Measurements from ENCODE around the gene ANKRD13C.
A peak's percentile ranks its signal among the peaks of the same experiment; 100 is the strongest.

ANKRD13C gene

GRCh38 chr1:70293186-70293843, 61.2 kb downstream of the ANKRD13C start:
- no peak for DNase-seq (ENCODE audit: low spot score)

DNA sequence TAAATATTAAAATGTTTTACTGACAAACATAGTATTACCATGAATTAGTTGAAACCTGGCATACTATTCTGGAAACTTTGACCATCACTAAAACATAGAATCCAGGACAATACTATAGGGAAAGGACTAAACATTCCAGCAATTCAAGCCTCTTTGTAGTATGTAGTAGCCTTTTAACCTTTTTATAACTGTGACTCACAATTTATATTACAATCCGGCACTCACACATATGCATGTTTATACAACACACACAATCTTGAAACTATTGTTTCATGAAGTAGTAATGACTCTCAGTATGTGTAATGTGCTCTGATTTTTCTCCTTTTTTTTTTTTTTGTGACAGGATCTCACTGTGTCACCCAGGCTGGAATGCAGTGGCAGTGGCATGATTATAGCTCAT, 64.3 kb downstream of the ANKRD13C start:
- no peak for DNase-seq (ENCODE audit: low spot score)

DNA sequence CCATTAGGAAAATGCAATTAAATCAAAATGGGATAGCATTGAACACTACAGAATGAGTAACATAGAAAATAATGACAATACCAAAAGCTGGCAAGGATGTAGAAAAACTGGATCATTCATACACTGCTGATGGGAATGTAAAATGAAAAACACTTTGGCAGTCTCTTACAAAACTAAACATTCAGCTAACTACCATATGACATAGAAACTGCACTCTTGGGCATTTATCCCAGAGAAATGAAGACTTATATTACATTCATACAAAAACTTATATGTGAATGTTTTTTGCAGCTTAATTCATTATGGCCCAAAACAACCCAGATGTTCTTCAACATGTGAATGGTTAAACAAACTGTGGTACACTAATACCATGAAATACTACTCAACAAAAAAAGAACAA, 66.4 kb downstream of the ANKRD13C start:
- no peak for DNase-seq (ENCODE audit: low spot score)

DNA sequence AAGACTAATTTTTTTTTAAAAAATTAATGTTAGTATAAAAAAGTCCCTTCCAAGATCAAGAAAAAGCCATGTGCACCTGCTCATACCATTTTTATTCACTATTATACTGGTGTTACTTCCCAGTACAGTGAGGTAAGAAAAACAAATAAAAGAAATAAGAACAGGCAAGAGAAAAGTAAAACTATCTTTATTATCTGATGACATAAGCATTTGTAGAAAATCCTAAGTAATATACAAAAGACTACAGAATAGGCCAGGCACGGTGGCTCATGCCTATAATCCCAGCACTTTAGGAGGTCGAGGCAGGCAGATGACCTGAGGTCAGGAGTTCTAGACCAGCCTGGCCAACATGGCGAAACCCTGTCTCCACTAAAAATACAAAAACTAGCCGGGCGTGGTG, 68.1 kb downstream of the ANKRD13C start:
- no peak for DNase-seq (ENCODE audit: low spot score)

DNA sequence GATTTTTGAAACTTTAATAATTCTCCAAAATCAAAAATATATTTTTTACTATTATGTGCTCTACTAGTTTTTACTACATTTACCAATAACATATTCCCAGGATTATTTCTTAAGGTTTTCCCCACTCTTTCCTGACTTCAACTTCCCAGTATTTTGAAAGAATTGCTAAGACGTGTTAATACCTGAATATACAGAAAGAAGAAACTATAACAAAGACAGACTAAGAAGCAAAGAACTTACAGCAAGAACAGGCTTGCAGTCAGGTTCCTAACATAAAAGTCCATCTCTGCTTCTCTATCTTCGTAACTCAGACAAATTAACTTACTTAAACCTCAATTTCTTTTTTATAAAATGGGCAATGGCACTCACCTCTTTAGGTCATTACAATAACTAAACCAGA, 70.2 kb downstream of the ANKRD13C start:
- no peak for DNase-seq (ENCODE audit: low spot score)

DNA sequence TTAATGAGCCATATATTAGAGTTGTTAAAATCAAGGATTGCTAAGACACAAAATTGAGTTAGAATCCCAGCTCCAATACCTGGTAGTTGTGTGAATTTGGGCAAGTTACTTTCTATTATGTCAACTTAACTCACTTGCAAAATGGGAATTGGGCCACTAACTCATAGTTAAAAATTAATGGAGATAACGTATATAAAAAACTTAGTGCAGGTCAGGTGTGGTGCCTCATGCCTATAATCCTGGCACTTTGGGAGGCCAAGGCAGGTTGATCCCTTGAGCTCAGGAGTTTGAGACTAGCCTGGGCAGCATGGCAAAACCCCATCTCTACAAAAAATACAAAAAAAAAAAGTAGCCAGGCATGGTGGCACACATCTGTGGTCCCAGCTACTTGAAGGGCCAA, 75.8 kb downstream of the ANKRD13C start:
- DNase-seq (ENCODE audit: low spot score): no peak

- no peak for DNase-seq (ENCODE audit: low spot score)
Measured at GRCh38 chr1:70277875-70278274, 76.6 kb downstream of the ANKRD13C start.

DNA sequence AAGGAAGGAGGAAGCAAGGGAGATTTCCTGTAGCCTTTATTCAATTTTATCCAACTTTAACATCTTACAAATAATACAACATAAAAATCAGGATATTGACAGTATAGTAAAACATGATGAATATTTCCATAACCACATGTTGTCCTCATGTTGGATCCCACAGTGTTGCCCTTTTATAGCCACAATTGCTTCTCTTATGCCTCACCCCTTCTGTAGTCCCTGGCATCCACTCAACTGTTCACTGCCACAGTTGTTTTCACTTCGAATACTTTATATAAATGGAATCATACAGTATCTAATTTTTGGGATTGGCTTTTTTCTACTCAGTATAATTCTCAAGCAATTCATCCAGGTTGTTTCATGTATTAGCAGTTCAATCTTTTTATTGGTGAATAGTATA, 88.6 kb downstream of the ANKRD13C start:
- DNase-seq (ENCODE audit: low spot score): no peak

DNA sequence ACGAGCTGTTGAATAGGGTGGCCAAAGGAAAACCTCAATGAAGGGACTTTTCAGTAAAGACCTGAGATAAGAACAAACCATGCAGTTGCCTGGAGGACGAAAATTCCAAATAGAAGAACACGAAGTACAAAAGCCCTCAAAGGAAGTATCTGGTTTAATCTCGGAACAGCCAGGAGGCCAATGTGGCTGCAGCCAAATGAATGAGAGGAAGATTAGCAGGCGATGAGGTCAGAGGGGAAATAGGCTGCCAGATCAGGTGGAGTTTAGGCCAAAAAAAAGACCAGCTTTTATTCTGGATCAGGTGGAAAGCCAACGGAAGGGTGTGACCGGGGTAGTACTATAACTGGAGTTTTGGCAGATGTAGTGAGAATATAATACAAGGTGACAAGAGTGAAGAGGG, 89.7 kb downstream of the ANKRD13C start:
- no peak for DNase-seq (ENCODE audit: low spot score)

DNA sequence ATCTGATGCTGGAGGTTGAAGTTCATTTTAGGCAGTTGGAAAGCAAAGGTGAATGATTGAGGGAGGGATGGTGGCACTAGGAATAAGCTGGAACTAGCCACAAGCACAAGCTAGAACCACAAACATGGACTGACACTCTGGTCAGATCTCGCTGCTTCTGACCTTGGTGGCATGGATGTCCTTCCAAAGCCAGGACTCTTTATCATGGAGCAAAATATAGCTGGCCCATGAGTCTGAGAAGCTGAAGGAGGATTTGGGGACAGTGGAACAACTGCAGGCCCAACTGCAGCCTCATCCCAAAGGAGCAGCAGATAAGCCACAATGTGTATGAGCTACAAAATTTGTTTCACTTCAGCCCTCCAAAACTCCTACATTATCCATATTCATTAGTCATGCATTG, 97.9 kb downstream of the ANKRD13C start:
- no peak for DNase-seq (ENCODE audit: low spot score)

DNA sequence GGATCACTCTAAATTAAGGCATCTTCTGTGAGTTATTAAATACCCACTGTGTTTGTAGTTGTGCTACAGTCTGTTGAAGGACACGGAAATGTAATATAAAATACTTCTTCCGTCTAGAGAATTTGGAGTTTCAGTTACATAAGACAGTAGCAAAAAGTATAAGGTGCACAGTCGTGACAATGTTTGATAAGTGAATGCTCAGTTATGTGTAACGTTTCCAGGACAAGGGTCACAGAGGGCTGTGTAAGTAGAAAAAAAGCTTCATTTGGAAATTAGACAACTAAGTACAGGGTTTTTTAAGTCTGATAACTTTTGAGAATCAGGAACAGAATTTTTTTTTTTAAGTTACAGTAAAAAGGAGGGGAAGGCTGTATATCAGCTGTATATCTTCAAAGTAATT, 105.8 kb downstream of the ANKRD13C start:
- no peak for DNase-seq (ENCODE audit: low spot score)

GRCh38 chr1:70247768-70248167, 106.8 kb downstream of the ANKRD13C start:
- DNase-seq (ENCODE audit: low spot score): no peak

GRCh38 chr1:70247122-70247521, 107.4 kb downstream of the ANKRD13C start:
- no peak for DNase-seq (ENCODE audit: low spot score)

DNA sequence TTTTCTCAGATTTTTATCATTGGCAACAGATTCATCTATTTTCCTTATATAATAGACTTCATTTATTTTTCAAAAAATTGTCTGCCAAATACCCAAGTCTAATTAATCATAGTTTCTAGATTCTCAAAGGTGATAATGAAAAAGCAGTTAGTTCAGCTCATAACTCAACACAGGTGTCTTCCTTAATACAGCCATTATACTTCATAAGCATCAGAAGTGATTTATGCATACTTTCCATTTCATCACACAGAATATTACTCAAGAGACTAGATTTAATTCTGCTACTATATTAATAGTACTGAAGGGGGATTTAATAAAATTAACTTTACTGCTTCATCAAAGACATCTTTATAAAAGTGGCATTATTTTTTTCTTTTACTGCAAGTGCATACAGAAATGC, 114.6 kb downstream of the ANKRD13C start:
- DNase-seq (ENCODE audit: low spot score): no peak

GRCh38 chr1:70234733-70235132, 119.8 kb downstream of the ANKRD13C start:
- DNase-seq (ENCODE audit: low spot score): no peak

DNA sequence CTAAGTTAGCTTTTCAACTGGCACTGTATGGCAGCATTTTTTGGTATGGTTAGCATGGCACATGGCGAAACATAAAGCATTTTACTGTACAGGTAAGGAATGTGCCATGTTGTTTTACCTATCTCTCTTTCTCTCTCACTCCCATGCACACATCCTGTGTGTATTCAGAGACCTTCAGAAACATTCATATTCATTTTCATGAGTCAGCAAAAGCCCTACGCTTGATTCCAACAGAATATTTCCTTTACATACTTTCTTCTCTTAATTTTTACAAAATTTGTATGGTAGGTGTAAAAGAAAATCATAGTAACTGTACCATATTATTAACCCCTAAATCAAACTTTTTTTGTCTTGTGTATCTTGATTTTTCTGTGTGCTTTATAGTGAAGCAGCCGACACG, 123.0 kb downstream of the ANKRD13C start:
- no peak for DNase-seq (ENCODE audit: low spot score)

- no peak for DNase-seq (ENCODE audit: low spot score)
Measured at GRCh38 chr1:70228670-70229069, 125.9 kb downstream of the ANKRD13C start.

- no peak for DNase-seq (ENCODE audit: low spot score)
Measured at GRCh38 chr1:70227439-70227838, 127.1 kb downstream of the ANKRD13C start.

DNA sequence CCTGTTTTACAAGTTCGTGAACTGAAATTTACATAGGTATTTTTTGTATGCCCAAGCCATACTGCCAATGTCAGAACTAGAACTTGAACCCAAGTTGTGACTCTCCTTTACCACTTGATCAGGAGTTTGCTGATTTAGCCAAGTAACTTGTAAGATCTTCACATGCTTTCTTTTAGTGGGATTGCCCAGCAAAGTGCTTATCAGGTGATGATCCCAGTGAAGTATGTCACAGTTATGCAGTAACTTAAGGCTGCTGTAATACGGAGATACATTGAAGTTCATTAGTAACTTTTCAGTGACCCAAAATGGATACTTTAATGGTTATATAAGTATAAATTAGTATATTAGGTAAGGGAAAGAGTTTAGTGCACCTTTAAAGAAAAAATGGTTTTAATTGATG, 129.6 kb downstream of the ANKRD13C start:
- no peak for DNase-seq (ENCODE audit: low spot score)

DNA sequence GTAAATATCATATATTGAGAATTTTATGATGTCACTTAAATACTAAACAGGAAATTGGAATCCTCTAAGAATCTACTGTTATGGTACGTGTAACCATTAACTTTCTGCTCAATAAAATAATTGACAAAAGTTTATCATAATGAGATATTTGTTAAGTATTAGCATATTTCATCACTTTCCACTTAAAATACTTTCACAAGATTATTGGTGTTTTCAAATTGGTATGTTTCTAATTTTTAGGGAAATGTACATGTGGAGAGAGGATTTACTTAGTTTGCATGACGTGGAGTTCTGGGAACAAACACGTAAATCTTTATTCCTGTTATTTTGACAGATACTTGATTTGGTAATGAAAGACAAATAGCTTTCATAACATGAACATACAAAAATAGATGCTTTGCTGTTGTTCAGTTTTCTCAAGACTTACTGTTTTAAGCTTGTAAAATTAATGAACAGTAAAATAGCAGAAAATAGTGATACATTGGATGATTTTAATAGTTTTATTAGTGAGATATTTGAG, 131.7 kb downstream of the ANKRD13C start:
- no peak for DNase-seq (ENCODE audit: low spot score)

DNA sequence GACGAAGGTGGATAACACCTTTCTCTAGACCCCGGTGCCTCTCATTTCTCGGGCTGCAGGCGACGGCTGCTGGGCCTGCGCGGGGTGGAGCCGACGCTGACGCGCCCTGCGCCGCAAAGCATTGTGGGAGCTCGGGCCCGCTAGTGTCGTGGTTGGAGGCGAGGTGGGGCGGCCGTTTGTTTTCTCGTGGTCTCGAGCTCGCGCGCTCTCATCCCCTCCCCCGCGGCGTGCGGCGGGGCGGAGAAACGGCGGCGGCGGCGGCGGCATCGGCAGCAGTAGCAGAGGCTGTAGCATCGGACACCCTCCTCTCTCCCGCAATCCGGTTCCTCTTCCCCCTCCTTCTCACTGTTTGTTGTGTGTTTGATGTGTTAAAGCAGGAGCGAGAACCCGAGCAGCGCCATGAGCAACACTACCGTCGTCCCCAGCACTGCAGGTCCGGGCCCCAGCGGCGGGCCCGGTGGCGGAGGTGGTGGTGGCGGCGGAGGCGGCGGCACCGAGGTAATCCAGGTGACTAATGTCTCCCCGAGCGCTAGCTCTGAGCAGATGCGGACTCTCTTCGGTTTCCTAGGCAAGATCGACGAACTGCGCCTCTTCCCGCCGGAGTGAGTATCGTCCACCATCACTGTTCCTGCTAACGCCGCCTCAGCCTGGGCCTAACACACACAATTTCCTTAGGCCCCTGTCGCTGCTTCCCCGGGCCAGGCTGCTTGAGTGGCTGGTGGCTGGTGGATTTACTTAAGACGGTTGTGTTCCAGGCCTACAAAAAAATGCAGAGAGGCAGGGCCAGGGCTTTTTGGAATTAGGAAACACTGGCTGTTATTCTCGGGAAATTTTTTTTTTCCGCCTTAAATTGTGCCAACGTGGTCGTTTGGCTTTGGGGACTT, 133.0 kb downstream of the ANKRD13C start, which contains the start of gene SRSF11:
TSS of gene SRSF11 (plus strand) at position 143 of the 884 bp plus-strand sequence. CDS start at position 400, 257 bp downstream.
- DNase-seq (ENCODE audit: low spot score): peak; percentile 92

DNA sequence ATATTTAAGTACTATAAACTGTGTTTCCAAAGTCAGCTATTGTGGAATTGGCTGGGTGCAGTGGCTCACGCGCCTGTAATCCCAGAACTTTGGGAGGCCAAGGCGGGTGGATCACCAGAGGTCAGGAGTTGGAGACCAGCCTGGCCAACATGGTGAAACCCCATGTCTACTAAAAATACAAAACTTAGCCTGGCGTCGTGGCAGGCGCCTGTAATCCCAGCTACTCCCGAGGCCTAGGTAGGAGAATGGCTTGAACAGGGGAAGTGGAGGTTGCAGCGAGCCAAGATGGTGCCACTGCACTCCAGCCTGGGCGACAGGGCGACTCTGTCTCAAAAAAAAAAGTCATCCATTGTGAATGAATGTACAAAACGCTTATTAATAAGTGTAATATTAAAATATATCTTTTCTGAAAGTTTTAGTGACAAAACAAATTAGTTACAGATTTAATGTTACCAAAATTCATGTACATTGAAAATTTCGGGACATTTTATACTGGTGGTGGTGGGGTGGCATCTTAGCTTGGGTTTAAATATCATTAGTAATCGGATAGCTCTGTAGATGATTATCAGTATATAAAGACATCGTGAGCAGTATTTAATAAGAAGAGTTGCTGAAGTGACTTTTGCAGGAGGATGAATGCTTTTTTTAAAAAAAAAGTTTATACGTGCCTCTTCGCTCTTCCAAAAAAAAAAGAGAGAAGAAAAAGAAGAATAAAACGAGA, 133.8 kb downstream of the ANKRD13C start:
- no peak for DNase-seq (ENCODE audit: low spot score)

DNA sequence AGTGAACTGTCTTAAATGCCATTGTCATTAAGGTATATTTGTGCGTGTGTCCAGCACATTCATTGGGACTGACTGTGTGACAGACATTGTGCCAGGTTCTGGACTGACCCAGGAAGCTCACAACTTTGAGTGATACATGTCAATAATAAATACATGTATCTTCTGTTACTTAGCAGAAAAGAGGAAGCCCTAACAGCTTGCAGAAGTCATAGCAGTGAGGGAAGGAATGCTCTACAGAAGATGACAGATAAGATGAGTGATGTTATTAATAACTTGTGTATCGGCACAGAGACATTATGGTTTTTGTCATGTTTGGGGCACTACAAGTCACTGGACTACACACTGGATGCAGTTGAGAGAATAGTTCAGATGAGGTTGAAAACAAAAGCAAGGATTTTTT, 134.5 kb downstream of the ANKRD13C start:
- DNase-seq (ENCODE audit: low spot score): peak; percentile 9

All from germinal center (tissue), 1 donor.